Uterus (tissue), 2 donors: Measurements from ENCODE around the gene C11orf97.

Experiments used
- CTCF ChIP-seq, 4 experiments: fragments of 200-600 bp in 2 of 4; fragments of 450-650 bp in 2 of 4; sonication (generic) in 2 of 4; IDR thresholded peaks; one replicate each; pipeline ENCODE4 v1.5.1; 2016 to 2019; ENCODE audit warnings: antibody characterized with exemption in 4 of 4, mild to moderate bottlenecking in 2 of 4, moderate library complexity in 1 of 4
- POLR2A ChIP-seq, 2 donors: fragments of 450-650 bp; IDR thresholded peaks; one replicate each; pipeline ENCODE4 v1.6.1; 2016; ENCODE audit warnings: antibody characterized with exemption in 2 of 2, mild to moderate bottlenecking in 1 of 2, moderate library complexity in 1 of 2

GRCh38 chr11:94545264-94546161, 33.3 kb downstream of the C11orf97 start:
- no peak for TF ChIP-seq CTCF (IDR thresholded peaks at IDR 0.05)
- no peak for TF ChIP-seq POLR2A (IDR thresholded peaks at IDR 0.05)
